Measurements from ENCODE around the gene EBLN2. TPM values are rescaled to one million over a fixed set of nuclear protein-coding genes. Genes with fewer than 3 reads are reported as not detected.
A peak's percentile ranks its signal among the peaks of the same experiment; 100 is the strongest.

Gene EBLN2
- total RNA-seq, 2 donors from 2014 or later: 9.3 to 12.2 TPM

DNA sequence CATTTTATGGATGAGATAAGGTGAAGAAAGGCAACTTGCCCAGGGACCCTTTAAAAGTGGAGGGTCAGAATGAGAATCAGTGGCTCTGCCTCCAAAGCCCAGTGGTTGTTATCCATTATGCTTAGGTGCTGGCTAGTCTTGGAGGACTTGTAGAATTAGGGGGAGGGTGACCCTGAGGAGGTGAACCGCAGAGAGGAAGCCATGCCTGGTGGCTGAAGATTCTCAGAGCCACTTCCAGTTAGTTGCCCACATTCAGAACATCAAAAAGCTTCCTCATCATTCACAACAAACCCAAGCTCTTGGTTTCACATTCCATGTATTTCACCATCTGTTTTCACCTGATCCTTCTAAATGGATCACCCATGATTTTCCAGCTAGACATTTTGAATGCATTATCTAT, 11.2 kb downstream of the EBLN2 start:
- no peaks in the 10 kb centered on the region for H3K27me3 Mint-ChIP-seq (ENCODE audit: insufficient read depth)
- no peaks in the 10 kb centered on the region for H3K9me3 Mint-ChIP-seq
- no peaks in the 10 kb centered on the region for H3K27me3 ChIP-seq (ENCODE audit: control insufficient read depth, insufficient read depth, low read length, poor library complexity, severe bottlenecking)
- no peak overlapping the region for H3K27ac ChIP-seq (ENCODE audit: low read depth, low read length)
- no peak overlapping the region for H3K4me3 ChIP-seq (ENCODE audit: low read length)
- no peaks in the 10 kb centered on the region for H3K4me1 ChIP-seq (ENCODE audit: control insufficient read depth, insufficient read depth, low read length)
- H3K36me3 ChIP-seq (ENCODE audit: control insufficient read depth, insufficient read depth, low read length): peaks cover 12% of the 10 kb centered on the region
- peak overlapping the region; percentile 78 for H3K27ac Mint-ChIP-seq
- no peak for DNase-seq
- peaks cover 5% of the 10 kb centered on the region for H3K36me3 Mint-ChIP-seq (ENCODE audit: low read depth)
- H3K9me3 ChIP-seq (ENCODE audit: control insufficient read depth, low read length): no peaks in the 10 kb centered on the region
- WGBS, 2 experiments (ENCODE audit: insufficient coverage in 1 of 2, insufficient read length in 1 of 2): 100% methylated on average over 1 of the region's 1 CpG; no CpG with 5 or more reads in 1 of the 2 experiments
- H3K4me3 Mint-ChIP-seq: no peak overlapping the region
- TF ChIP-seq, protein P1, sequence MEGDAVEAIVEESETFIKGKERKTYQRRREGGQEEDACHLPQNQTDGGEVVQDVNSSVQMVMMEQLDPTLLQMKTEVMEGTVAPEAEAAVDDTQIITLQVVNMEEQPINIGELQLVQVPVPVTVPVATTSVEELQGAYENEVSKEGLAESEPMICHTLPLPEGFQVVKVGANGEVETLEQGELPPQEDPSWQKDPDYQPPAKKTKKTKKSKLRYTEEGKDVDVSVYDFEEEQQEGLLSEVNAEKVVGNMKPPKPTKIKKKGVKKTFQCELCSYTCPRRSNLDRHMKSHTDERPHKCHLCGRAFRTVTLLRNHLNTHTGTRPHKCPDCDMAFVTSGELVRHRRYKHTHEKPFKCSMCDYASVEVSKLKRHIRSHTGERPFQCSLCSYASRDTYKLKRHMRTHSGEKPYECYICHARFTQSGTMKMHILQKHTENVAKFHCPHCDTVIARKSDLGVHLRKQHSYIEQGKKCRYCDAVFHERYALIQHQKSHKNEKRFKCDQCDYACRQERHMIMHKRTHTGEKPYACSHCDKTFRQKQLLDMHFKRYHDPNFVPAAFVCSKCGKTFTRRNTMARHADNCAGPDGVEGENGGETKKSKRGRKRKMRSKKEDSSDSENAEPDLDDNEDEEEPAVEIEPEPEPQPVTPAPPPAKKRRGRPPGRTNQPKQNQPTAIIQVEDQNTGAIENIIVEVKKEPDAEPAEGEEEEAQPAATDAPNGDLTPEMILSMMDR (conservative IDR thresholded peaks at IDR 0.05): no peak
- peaks cover 13% of the 10 kb centered on the region for H3K4me1 Mint-ChIP-seq
- H3K9ac ChIP-seq (ENCODE audit: extremely low read depth, low read length, poor library complexity, severe bottlenecking): no peak overlapping the region

DNA sequence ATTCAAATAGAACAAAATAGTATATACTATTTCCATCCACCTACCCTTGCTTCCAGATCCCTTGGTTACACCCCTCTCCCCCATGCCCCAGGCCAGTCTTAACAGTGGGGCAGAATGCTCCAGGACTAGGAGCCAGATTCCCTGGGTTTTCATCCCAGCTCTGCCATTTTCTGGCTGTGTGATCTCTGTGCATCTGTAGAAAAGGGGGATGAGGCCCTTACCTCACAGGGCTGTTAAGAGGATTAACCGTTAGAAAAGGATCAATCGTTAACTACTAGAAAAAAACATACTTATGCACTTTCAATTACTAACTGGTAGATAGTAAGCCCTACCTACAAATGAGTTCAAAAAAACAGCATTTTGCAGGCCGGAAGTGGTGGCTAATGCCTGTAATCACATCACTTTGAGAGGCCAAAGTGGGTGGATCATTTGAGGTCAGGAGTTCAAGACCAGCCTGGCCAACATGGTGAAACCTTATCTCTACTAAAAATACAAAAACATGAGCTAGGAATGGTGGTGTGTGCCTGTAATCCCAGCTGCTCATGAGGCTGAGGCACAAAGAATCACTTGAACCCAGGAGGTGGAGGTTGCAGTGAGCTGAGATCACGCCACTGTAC, 11.7 kb downstream of the EBLN2 start:
- TF ChIP-seq, protein P1 (conservative IDR thresholded peaks at IDR 0.05): no peak
- no peak overlapping the region for H3K9ac ChIP-seq (ENCODE audit: extremely low read depth, low read length, poor library complexity, severe bottlenecking)
- Mint-ChIP-seq H3K9me3 (no peaks in the 10 kb centered on the region), H3K27me3 (ENCODE audit: insufficient read depth) (no peaks in the 10 kb centered on the region), H3K4me1 (peaks cover 13% of the 10 kb centered on the region), H3K36me3 (ENCODE audit: low read depth) (peaks cover 4% of the 10 kb centered on the region), H3K4me3 (no peak overlapping the region), H3K27ac (peak overlapping the region; percentile 57)
- H3K27me3 ChIP-seq (ENCODE audit: control insufficient read depth, insufficient read depth, low read length, poor library complexity, severe bottlenecking): no peaks in the 10 kb centered on the region
- no peaks in the 10 kb centered on the region for H3K9me3 ChIP-seq (ENCODE audit: control insufficient read depth, low read length)
- no peaks in the 10 kb centered on the region for H3K4me1 ChIP-seq (ENCODE audit: control insufficient read depth, insufficient read depth, low read length)
- no peak for DNase-seq
- no peak overlapping the region for H3K27ac ChIP-seq (ENCODE audit: low read depth, low read length)
- WGBS, 2 experiments (ENCODE audit: insufficient coverage in 1 of 2, insufficient read length in 1 of 2): 87 to 91% methylated on average over 3 to 4 of the region's 4 CpGs
- H3K36me3 ChIP-seq (ENCODE audit: control insufficient read depth, insufficient read depth, low read length): peaks cover 7% of the 10 kb centered on the region
- no peak overlapping the region for H3K4me3 ChIP-seq (ENCODE audit: low read length)

DNA sequence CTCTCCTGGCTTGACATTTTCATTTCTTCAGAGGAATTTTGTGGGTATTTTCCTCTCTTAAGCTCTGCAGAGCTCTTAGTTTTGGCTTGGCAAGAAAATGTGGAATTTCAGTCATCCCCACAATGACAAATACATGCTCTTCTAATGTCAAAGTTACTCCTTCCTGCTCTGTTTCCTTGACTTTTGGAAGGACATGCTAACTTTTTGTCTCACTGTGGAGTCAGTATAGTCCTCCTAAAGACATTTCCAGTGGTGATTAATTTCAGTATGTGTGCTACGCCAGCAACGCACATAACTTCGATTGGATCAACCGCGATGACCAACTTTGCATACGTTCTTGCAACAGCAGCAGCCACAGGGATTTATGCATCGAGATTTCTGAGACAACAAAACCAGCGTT, 13.3 kb downstream of the EBLN2 start:
- no peaks in the 10 kb centered on the region for H3K36me3 ChIP-seq (ENCODE audit: control insufficient read depth, insufficient read depth, low read length)
- no peaks in the 10 kb centered on the region for H3K9me3 ChIP-seq (ENCODE audit: control insufficient read depth, low read length)

More for the DNA sequence above, 13.3 kb downstream of the EBLN2 start:
- Histone ChIP-seq H3K27me3 (ENCODE audit: control insufficient read depth, insufficient read depth, low read length, poor library complexity, severe bottlenecking) (no peaks in the 10 kb centered on the region), H3K9ac (ENCODE audit: extremely low read depth, low read length, poor library complexity, severe bottlenecking) (no peak overlapping the region), H3K4me1 (ENCODE audit: control insufficient read depth, insufficient read depth, low read length) (no peaks in the 10 kb centered on the region), H3K27ac (ENCODE audit: low read depth, low read length) (no peak overlapping the region), H3K4me3 (ENCODE audit: low read length) (no peak overlapping the region)
- no peaks in the 10 kb centered on the region for H3K36me3 Mint-ChIP-seq (ENCODE audit: low read depth)
- H3K27ac Mint-ChIP-seq: no peak overlapping the region
- WGBS, 2 experiments (ENCODE audit: insufficient coverage in 1 of 2, insufficient read length in 1 of 2): 92 to 93% methylated on average over 8 of the region's 8 CpGs
- H3K4me3 Mint-ChIP-seq: no peak overlapping the region
- H3K9me3 Mint-ChIP-seq: no peaks in the 10 kb centered on the region
- H3K4me1 Mint-ChIP-seq: peaks cover 13% of the 10 kb centered on the region
- no peak for DNase-seq
- H3K27me3 Mint-ChIP-seq (ENCODE audit: insufficient read depth): no peaks in the 10 kb centered on the region
- TF ChIP-seq, protein P1 (conservative IDR thresholded peaks at IDR 0.05): no peak
